GM18507 (cell line): Measurements from ENCODE around the gene PCDHGC3.

Experiments used
- DNase-seq: peaks from one replicate; pipeline ENCODE4 v3.0.0; 2011; ENCODE audit warnings: low read depth; ENCODE audit not compliant: insufficient read length; ENCODE audit errors: extremely low spot score
- FAIRE-seq: peaks from 2 replicates; lab custom pipeline; 2011; peaks lifted over from hg19 to GRCh38; lab: Jason Lieb, UNC

Gene PCDHGC3

GRCh38 chr5:141506381-141507155 lies 30.8 kb downstream of the PCDHGC3 start:
- FAIRE-seq (no peak), DNase-seq (no peak)

GRCh38 chr5:141507387-141508091 lies 31.8 kb downstream of the PCDHGC3 start:
- DNase-seq (no peak), FAIRE-seq (peak; percentile 83)

- FAIRE-seq (peak; percentile 56), DNase-seq (no peak)
Measured at GRCh38 chr5:141508440-141508797, 32.7 kb downstream of the PCDHGC3 start.

GRCh38 chr5:141508798-141509611 lies 33.2 kb downstream of the PCDHGC3 start:
- peak; percentile 75 for FAIRE-seq
- no peak for DNase-seq

GRCh38 chr5:141510160-141510559 lies 34.4 kb downstream of the PCDHGC3 start:
- DNase-seq (no peak), FAIRE-seq (no peak)

GRCh38 chr5:141510850-141511601 lies 35.3 kb downstream of the PCDHGC3 start:
- DNase-seq (no peak), FAIRE-seq (peak; percentile 88)

GRCh38 chr5:141511771-141512325 lies 36.1 kb downstream of the PCDHGC3 start:
- FAIRE-seq (no peak), DNase-seq (no peak)

GRCh38 chr5:141512390-141512910 lies 36.7 kb downstream of the PCDHGC3 start:
- FAIRE-seq: peak; percentile 83
- DNase-seq: no peak

- peak; percentile 72 for FAIRE-seq
- DNase-seq: no peak
Measured at GRCh38 chr5:141512911-141513626, 37.3 kb downstream of the PCDHGC3 start.

- FAIRE-seq (peak; percentile 85), DNase-seq (no peak)
Measured at GRCh38 chr5:141513627-141514329, 38.0 kb downstream of the PCDHGC3 start.

- no peak for DNase-seq
Measured at GRCh38 chr5:141514330-141515133, 38.8 kb downstream of the PCDHGC3 start.

GRCh38 chr5:141515141-141515540 lies 39.4 kb downstream of the PCDHGC3 start:
- DNase-seq (no peak), FAIRE-seq (no peak)

More at GRCh38 chr5:141514330-141515133, 38.8 kb downstream of the PCDHGC3 start:
- FAIRE-seq: peak; percentile 90

- DNase-seq: no peak
- no peak for FAIRE-seq
Measured at GRCh38 chr5:141515946-141516671, 40.3 kb downstream of the PCDHGC3 start.

- FAIRE-seq: no peak
- DNase-seq: no peak
Measured at GRCh38 chr5:141516672-141517025, 40.9 kb downstream of the PCDHGC3 start.

- DNase-seq (no peak), FAIRE-seq (no peak)
Measured at GRCh38 chr5:141517312-141517711, 41.5 kb downstream of the PCDHGC3 start.

GRCh38 chr5:141517880-141518617 lies 42.3 kb downstream of the PCDHGC3 start:
- no peak for FAIRE-seq
- no peak for DNase-seq
